Natural killer cell treated with Interleukin-12 subunit alpha and Interleukin-12 subunit beta and Interleukin-15 and Interleukin-18, amount 100 ng/mL, for 72 hours (primary cell): Measurements from ENCODE around the gene F10. TPM values are rescaled to one million over a fixed set of nuclear protein-coding genes. Genes with fewer than 3 reads are reported as not detected.

Experiments
- ATAC-seq, 2 donors: fragments of 150-1000 bp; cut with Tn5 transposase in 1 of 2; sonication (Bioruptor Pico), chemical (Tn5 transposase) in 1 of 2; 2 replicates each; pipeline ENCODE4 v1.10.0; 2021
- DNase-seq: peaks from one replicate; pipeline ENCODE4 v3.0.0; 2022; ENCODE audit warnings: low spot score
- H3K27ac Mint-ChIP-seq, 2 donors: 1 replicate in 1 of 2; 2 replicates in 1 of 2; pipeline ENCODE4 v1.8.0; 2022; ENCODE audit warnings: mixed read lengths in 2 of 2, mild to moderate bottlenecking in 1 of 2, moderate library complexity in 1 of 2
- H3K27me3 Mint-ChIP-seq, 2 donors: 1 replicate in 1 of 2; 2 replicates in 1 of 2; pipeline ENCODE4 v1.8.0; 2022; ENCODE audit warnings: mixed read lengths in 2 of 2
- H3K36me3 Mint-ChIP-seq: one replicate; pipeline ENCODE4 v1.8.0; 2022; ENCODE audit warnings: mixed read lengths
- H3K4me1 Mint-ChIP-seq, 2 donors: 1 replicate in 1 of 2; 2 replicates in 1 of 2; pipeline ENCODE4 v1.8.0; 2022; ENCODE audit warnings: low read depth in 2 of 2, mixed read lengths in 2 of 2, mild to moderate bottlenecking in 1 of 2
- H3K4me3 Mint-ChIP-seq: one replicate; pipeline ENCODE4 v1.8.0; 2022; ENCODE audit warnings: mixed read lengths
- H3K9me3 Mint-ChIP-seq: 2 replicates; pipeline ENCODE4 v1.8.0; 2022; ENCODE audit warnings: mixed read lengths
- total RNA-seq, 2 donors: library from RNA; stranded (reverse); gene quantifications; one replicate each; pipeline ENCODE4 v1.2.3, GENCODE V29; 2022

Gene F10
- total RNA-seq, 2 donors from 2014 or later: not detected

GRCh38 chr13:113113846-113114271, 8.7 kb upstream of the F10 start:
- H3K4me3 Mint-ChIP-seq: no peak overlapping the region
- H3K4me1 Mint-ChIP-seq: no peaks in the 10 kb centered on the region
- no peaks in the 10 kb centered on the region for H3K36me3 Mint-ChIP-seq
- no peaks in the 10 kb centered on the region for H3K9me3 Mint-ChIP-seq
- ATAC-seq (no peak), DNase-seq (no peak)
- H3K27ac Mint-ChIP-seq: no peak overlapping the region
- no peaks in the 10 kb centered on the region for H3K27me3 Mint-ChIP-seq

DNA sequence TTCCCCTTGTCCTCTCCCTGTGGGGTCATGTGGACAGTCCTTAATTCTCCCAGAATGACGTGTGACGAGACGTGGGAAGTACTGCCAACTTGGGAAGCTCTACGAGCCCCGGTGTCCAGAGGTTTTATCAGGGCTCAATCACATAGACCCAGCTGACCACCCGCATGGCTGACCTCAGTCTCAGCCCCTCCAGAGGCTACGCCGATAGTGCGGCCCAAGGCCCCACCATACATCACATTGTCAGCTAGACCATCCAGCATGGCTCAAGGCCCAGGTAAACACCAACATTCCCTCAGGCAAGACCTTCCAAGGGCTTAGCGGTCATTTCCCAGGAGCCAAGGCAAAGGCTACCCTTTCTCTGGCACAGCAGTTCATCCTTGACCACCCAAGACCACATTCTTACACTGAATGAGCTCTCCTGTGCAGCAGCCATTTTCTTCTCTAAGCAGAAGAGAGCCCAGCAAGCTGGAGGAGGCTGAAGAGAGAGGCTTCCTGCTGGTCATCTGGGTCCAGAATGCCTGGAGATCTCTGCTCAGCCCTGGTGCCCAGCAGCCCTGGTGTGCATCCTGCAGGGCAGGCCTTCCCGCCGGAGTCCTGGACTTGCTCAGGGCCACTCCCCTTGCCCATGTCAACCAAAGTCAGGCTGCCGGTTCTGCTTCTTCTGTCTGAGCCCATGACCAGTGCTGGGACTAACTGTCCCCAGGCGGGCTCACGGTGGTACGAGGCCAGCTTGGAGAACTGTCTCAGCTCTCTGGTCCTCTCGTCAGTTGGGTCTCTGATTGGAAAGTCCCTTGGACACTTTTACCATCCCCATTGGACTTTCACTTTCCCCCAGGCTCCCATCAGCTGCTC, 7.9 kb upstream of the F10 start:
- H3K4me3 Mint-ChIP-seq: no peak overlapping the region
- H3K27me3 Mint-ChIP-seq: no peaks in the 10 kb centered on the region
- ATAC-seq (no peak), DNase-seq (no peak)
- H3K36me3 Mint-ChIP-seq: no peaks in the 10 kb centered on the region
- no peaks in the 10 kb centered on the region for H3K4me1 Mint-ChIP-seq
- no peaks in the 10 kb centered on the region for H3K9me3 Mint-ChIP-seq
- H3K27ac Mint-ChIP-seq: no peak overlapping the region

GRCh38 chr13:113115363-113116205, 7.0 kb upstream of the F10 start:
- DNase-seq (no peak), ATAC-seq (no peak)
- Mint-ChIP-seq H3K9me3 (no peaks in the 10 kb centered on the region), H3K36me3 (no peaks in the 10 kb centered on the region), H3K4me3 (no peak overlapping the region), H3K4me1 (no peaks in the 10 kb centered on the region), H3K27me3 (no peaks in the 10 kb centered on the region), H3K27ac (no peak overlapping the region)

GRCh38 chr13:113116206-113116800, 6.3 kb upstream of the F10 start:
- no peak overlapping the region for H3K27ac Mint-ChIP-seq
- H3K4me3 Mint-ChIP-seq: no peak overlapping the region
- ATAC-seq (no peak), DNase-seq (no peak)
- no peaks in the 10 kb centered on the region for H3K36me3 Mint-ChIP-seq
- no peaks in the 10 kb centered on the region for H3K4me1 Mint-ChIP-seq
- no peaks in the 10 kb centered on the region for H3K27me3 Mint-ChIP-seq
- no peaks in the 10 kb centered on the region for H3K9me3 Mint-ChIP-seq

- no peak for ATAC-seq
- Mint-ChIP-seq H3K4me1 (no peaks in the 10 kb centered on the region), H3K4me3 (no peak overlapping the region), H3K9me3 (no peaks in the 10 kb centered on the region), H3K36me3 (no peaks in the 10 kb centered on the region), H3K27ac (no peak overlapping the region), H3K27me3 (no peaks in the 10 kb centered on the region)
- DNase-seq: no peak
Measured at GRCh38 chr13:113116871-113117271, 5.7 kb upstream of the F10 start.

DNA sequence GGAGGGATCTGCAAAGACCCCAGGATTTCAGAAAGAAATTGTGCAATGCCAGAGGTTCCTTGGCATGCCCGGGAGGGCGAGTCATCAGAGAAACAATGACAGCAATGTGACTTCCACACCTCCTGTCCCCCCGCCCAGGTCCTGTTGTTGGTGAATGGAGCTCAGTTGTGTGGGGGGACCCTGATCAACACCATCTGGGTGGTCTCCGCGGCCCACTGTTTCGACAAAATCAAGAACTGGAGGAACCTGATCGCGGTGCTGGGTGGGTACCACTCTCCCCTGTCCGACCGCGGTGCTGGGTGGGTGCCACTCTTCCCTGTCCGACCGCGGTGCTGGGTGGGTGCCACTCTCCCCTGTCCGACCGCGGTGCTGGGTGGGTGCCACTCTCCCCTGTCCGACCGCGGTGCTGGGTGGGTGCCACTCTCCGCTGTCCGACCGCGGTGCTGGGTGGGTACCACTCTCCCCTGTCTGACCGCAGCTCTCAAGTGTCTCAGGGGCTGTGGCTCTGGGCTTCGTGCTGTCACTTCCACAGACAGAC, 5.2 kb upstream of the F10 start:
- DNase-seq (no peak), ATAC-seq (no peak)
- Mint-ChIP-seq H3K4me3 (no peak overlapping the region), H3K4me1 (no peaks in the 10 kb centered on the region), H3K9me3 (no peaks in the 10 kb centered on the region), H3K27ac (no peak overlapping the region), H3K27me3 (no peaks in the 10 kb centered on the region), H3K36me3 (no peaks in the 10 kb centered on the region)

GRCh38 chr13:113117911-113118260, 4.7 kb upstream of the F10 start:
- no peaks in the 10 kb centered on the region for H3K36me3 Mint-ChIP-seq
- H3K4me3 Mint-ChIP-seq: no peak overlapping the region
- no peaks in the 10 kb centered on the region for H3K4me1 Mint-ChIP-seq
- ATAC-seq (no peak), DNase-seq (no peak)
- H3K9me3 Mint-ChIP-seq: no peaks in the 10 kb centered on the region
- H3K27me3 Mint-ChIP-seq: peaks cover 0 to under 1% of the 10 kb centered on the region in 2 donors
- H3K27ac Mint-ChIP-seq: no peak overlapping the region

- H3K4me3 Mint-ChIP-seq: no peak overlapping the region
- DNase-seq: no peak
- no peak for ATAC-seq
Measured at GRCh38 chr13:113118261-113119021, 4.2 kb upstream of the F10 start.

DNA sequence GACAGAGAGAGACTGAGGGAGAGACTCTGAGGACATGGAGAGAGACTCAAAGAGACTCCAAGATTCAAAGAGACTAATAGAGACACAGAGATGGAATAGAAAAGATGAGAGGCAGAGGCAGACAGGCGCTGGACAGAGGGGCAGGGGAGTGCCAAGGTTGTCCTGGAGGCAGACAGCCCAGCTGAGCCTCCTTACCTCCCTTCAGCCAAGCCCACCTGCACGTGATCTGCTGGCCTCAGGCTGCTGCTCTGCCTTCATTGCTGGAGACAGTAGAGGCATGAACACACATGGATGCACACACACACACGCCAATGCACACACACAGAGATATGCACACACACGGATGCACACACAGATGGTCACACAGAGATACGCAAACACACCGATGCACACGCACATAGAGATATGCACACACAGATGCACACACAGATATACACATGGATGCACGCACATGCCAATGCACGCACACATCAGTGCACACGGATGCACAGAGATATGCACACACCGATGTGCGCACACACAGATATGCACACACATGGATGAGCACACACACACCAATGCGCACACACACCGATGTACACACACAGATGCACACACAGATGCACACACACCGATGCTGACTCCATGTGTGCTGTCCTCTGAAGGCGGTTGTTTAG, 3.3 kb upstream of the F10 start:
- ATAC-seq: no peak
- DNase-seq: no peak
- Mint-ChIP-seq H3K4me1 (no peaks in the 10 kb centered on the region), H3K27ac (no peak overlapping the region), H3K36me3 (no peaks in the 10 kb centered on the region), H3K9me3 (no peaks in the 10 kb centered on the region), H3K4me3 (no peak overlapping the region), H3K27me3 (peaks cover 0 to 3% of the 10 kb centered on the region in 2 donors)

More at GRCh38 chr13:113118261-113119021, 4.2 kb upstream of the F10 start:
- H3K4me1 Mint-ChIP-seq: no peaks in the 10 kb centered on the region
- no peak overlapping the region for H3K27ac Mint-ChIP-seq
- peaks cover 0 to 3% of the 10 kb centered on the region in 2 donors for H3K27me3 Mint-ChIP-seq
- H3K9me3 Mint-ChIP-seq: no peaks in the 10 kb centered on the region
- H3K36me3 Mint-ChIP-seq: no peaks in the 10 kb centered on the region

- H3K27me3 Mint-ChIP-seq: peaks cover 0 to 3% of the 10 kb centered on the region in 2 donors
- no peak overlapping the region for H3K27ac Mint-ChIP-seq
- no peak for DNase-seq
- H3K36me3 Mint-ChIP-seq: no peaks in the 10 kb centered on the region
- ATAC-seq: no peak
- no peaks in the 10 kb centered on the region for H3K9me3 Mint-ChIP-seq
- H3K4me1 Mint-ChIP-seq: no peaks in the 10 kb centered on the region
- H3K4me3 Mint-ChIP-seq: no peak overlapping the region
Measured at GRCh38 chr13:113119822-113120189, 2.8 kb upstream of the F10 start.

- Mint-ChIP-seq H3K4me3 (no peak overlapping the region), H3K27ac (no peak overlapping the region), H3K36me3 (no peaks in the 10 kb centered on the region), H3K27me3 (peaks cover 0 to 3% of the 10 kb centered on the region in 2 donors), H3K9me3 (no peaks in the 10 kb centered on the region), H3K4me1 (no peaks in the 10 kb centered on the region)
- no peak for DNase-seq
- ATAC-seq: no peak
Measured at GRCh38 chr13:113120300-113121182, 2.1 kb upstream of the F10 start.

DNA sequence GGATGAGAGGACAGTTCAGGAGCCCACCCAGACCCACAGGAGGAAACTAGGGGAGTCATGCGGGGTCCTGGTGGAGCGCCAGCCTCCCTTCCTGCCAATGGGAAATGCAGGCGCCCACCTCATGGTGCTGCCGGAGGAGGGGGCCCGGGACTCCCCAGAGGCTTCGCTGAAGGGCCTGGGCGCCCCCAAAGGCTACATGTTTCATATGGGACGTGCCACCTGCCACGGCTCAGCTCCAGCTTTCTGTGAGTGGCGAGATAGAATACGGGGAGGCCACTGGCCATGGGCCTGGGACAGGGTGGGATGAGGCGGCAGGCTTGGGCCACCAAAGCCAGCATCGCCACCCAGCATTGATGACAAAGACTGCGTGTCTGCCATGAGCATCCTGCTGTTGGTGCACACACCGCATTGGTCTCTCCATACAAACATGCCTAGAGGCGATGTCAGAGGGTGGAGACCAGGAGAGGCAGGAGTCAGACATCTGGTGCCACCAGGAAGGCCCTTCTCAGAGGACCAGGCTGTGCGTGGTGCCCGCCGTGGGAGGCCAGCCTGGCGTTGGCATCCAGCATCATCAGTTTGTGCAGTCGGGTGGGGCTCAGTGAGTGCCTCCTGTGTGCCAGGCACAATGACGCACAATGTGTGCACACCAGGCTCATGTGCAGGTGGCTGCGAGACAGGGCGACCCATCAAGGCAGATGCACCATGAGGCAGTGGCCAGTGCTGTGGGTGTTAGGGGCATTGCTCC, 1.2 kb upstream of the F10 start:
- ATAC-seq (no peak), DNase-seq (no peak)
- peaks cover 0 to 4% of the 10 kb centered on the region in 2 donors for H3K27me3 Mint-ChIP-seq
- H3K4me3 Mint-ChIP-seq: no peak overlapping the region
- no peaks in the 10 kb centered on the region for H3K4me1 Mint-ChIP-seq
- H3K27ac Mint-ChIP-seq: no peak overlapping the region
- H3K9me3 Mint-ChIP-seq: no peaks in the 10 kb centered on the region
- no peaks in the 10 kb centered on the region for H3K36me3 Mint-ChIP-seq
